ENCODE measurements around the gene TRANK1. TPM values are rescaled to one million over a fixed set of nuclear protein-coding genes. Genes with fewer than 3 reads are reported as not detected.

Gene TRANK1
- total RNA-seq, 1 donor from 2014 or later: 24.9 TPM

GRCh38 chr3:36909181-36909580 is 35.7 kb downstream of the TRANK1 start:
- H3K36me3 Mint-ChIP-seq (ENCODE audit: unreplicated experiment): no peaks in the 10 kb centered on the region
- no peaks in the 10 kb centered on the region for H3K9me3 Mint-ChIP-seq (ENCODE audit: unreplicated experiment)

GRCh38 chr3:36908647-36909180 is 36.1 kb downstream of the TRANK1 start:
- Mint-ChIP-seq H3K27ac (ENCODE audit: unreplicated experiment) (peak overlapping the region; percentile 96), H3K27me3 (ENCODE audit: unreplicated experiment) (no peaks in the 10 kb centered on the region), H3K4me3 (ENCODE audit: unreplicated experiment) (peak overlapping the region; percentile 67), H3K9me3 (ENCODE audit: unreplicated experiment) (no peaks in the 10 kb centered on the region), H3K36me3 (ENCODE audit: unreplicated experiment) (no peaks in the 10 kb centered on the region), H3K4me1 (ENCODE audit: unreplicated experiment) (peaks cover 23% of the 10 kb centered on the region)
- no peak for TF ChIP-seq CTCF (IDR thresholded peaks at IDR 0.05)
- DNase-seq (ENCODE audit: extremely low spot score, unreplicated experiment): peak; percentile 27

More at GRCh38 chr3:36909181-36909580, 35.7 kb downstream of the TRANK1 start:
- peak overlapping the region; percentile 96 for H3K27ac Mint-ChIP-seq (ENCODE audit: unreplicated experiment)
- peak overlapping the region; percentile 6 for H3K4me3 Mint-ChIP-seq (ENCODE audit: unreplicated experiment)
- peak; percentile 59 for DNase-seq (ENCODE audit: extremely low spot score, unreplicated experiment)
- H3K27me3 Mint-ChIP-seq (ENCODE audit: unreplicated experiment): no peaks in the 10 kb centered on the region
- H3K4me1 Mint-ChIP-seq (ENCODE audit: unreplicated experiment): peaks cover 23% of the 10 kb centered on the region
- TF ChIP-seq CTCF (IDR thresholded peaks at IDR 0.05): no peak

GRCh38 chr3:36907911-36908646 is 36.8 kb downstream of the TRANK1 start:
- Mint-ChIP-seq H3K27me3 (ENCODE audit: unreplicated experiment) (no peaks in the 10 kb centered on the region), H3K27ac (ENCODE audit: unreplicated experiment) (peak overlapping the region; percentile 96), H3K36me3 (ENCODE audit: unreplicated experiment) (no peaks in the 10 kb centered on the region), H3K9me3 (ENCODE audit: unreplicated experiment) (no peaks in the 10 kb centered on the region), H3K4me1 (ENCODE audit: unreplicated experiment) (peaks cover 20% of the 10 kb centered on the region), H3K4me3 (ENCODE audit: unreplicated experiment) (peak overlapping the region; percentile 67)
- peak; percentile 66 for DNase-seq (ENCODE audit: extremely low spot score, unreplicated experiment)
- TF ChIP-seq CTCF (IDR thresholded peaks at IDR 0.05): no peak

- peaks cover 16% of the 10 kb centered on the region for H3K4me1 Mint-ChIP-seq (ENCODE audit: unreplicated experiment)
- peak overlapping the region; percentile 57 for H3K27ac Mint-ChIP-seq (ENCODE audit: unreplicated experiment)
- H3K4me3 Mint-ChIP-seq (ENCODE audit: unreplicated experiment): no peak overlapping the region
- no peaks in the 10 kb centered on the region for H3K9me3 Mint-ChIP-seq (ENCODE audit: unreplicated experiment)
- H3K27me3 Mint-ChIP-seq (ENCODE audit: unreplicated experiment): no peaks in the 10 kb centered on the region
- no peak for TF ChIP-seq CTCF (IDR thresholded peaks at IDR 0.05)
- DNase-seq (ENCODE audit: extremely low spot score, unreplicated experiment): peak; percentile 3
- peaks cover 8% of the 10 kb centered on the region for H3K36me3 Mint-ChIP-seq (ENCODE audit: unreplicated experiment)
These were observed 38.2 kb downstream of the TRANK1 start for GRCh38 chr3:36906504-36907149.

- peaks cover 16% of the 10 kb centered on the region for H3K4me1 Mint-ChIP-seq (ENCODE audit: unreplicated experiment)
- H3K27ac Mint-ChIP-seq (ENCODE audit: unreplicated experiment): no peak overlapping the region
- no peak overlapping the region for H3K4me3 Mint-ChIP-seq (ENCODE audit: unreplicated experiment)
- peak; percentile 17 for DNase-seq (ENCODE audit: extremely low spot score, unreplicated experiment)
- H3K27me3 Mint-ChIP-seq (ENCODE audit: unreplicated experiment): no peaks in the 10 kb centered on the region
- no peak for TF ChIP-seq CTCF (IDR thresholded peaks at IDR 0.05)
- peaks cover 9% of the 10 kb centered on the region for H3K36me3 Mint-ChIP-seq (ENCODE audit: unreplicated experiment)
- no peaks in the 10 kb centered on the region for H3K9me3 Mint-ChIP-seq (ENCODE audit: unreplicated experiment)
These were observed 39.3 kb downstream of the TRANK1 start for GRCh38 chr3:36905545-36905944.

Measured in osteocyte (in vitro differentiated cells).